Measurements from ENCODE around the gene PPP2R2C. TPM values are rescaled to one million over a fixed set of nuclear protein-coding genes. Genes with fewer than 3 reads are reported as not detected.

Gene PPP2R2C
- total and polyA plus RNA-seq, 9 of the 15 experiments (the other 6 are each of a cell fraction or from before 2014, with no cell fraction given), result 0.04 to 0.06 TPM; not detected in 7

- peak; percentile 86 for TF ChIP-seq HINFP (tag; conservative IDR thresholded peaks at IDR 0.05; ENCODE audit: low read depth)
- TF ChIP-seq, protein P1, sequence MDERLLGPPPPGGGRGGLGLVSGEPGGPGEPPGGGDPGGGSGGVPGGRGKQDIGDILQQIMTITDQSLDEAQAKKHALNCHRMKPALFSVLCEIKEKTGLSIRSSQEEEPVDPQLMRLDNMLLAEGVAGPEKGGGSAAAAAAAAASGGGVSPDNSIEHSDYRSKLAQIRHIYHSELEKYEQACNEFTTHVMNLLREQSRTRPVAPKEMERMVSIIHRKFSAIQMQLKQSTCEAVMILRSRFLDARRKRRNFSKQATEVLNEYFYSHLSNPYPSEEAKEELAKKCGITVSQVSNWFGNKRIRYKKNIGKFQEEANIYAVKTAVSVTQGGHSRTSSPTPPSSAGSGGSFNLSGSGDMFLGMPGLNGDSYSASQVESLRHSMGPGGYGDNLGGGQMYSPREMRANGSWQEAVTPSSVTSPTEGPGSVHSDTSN (CRISPR knock-in tag; IDR thresholded peaks at IDR 0.05; ENCODE audit: low read depth), result no peak
- TF ChIP-seq, protein P1 (tag; conservative IDR thresholded peaks at IDR 0.05; ENCODE audit: low read depth), result peak; percentile 60
- peak in 1 of 2 experiments; percentile 51; a peak in 2 of 3 replicates for TF ChIP-seq CBX3 (IDR thresholded peaks at IDR 0.05; ENCODE audit: borderline replicate concordance in 1 of 2, low read length in 2 of 2)
- TF ChIP-seq EWSR1 (IDR thresholded peaks at IDR 0.05; ENCODE audit: borderline replicate concordance, low read depth, partially characterized antibody), result no peak
Observed at GRCh38 chr4:6331018-6331417, 141.4 kb downstream of the PPP2R2C start (continued).

- no peak for FAIRE-seq
- H3K4me1 ChIP-seq (replicated peaks in 1 of 2; ENCODE audit: control insufficient read depth in 2 of 2, insufficient read depth in 2 of 2, low read length in 2 of 2), result peaks cover 0 to 8% of the 10 kb centered on the region in 2 experiments; a peak in 2 of 5 replicates
- H3K27me3 ChIP-seq (ENCODE audit: control insufficient read depth in 2 of 2, insufficient read depth in 2 of 2, low read length in 2 of 2), result peaks cover 0 to 18% of the 10 kb centered on the region in 2 experiments; a peak in 3 of 5 replicates
- WGBS (ENCODE audit: insufficient coverage, low coverage, missing lambda C conversion rate), result 0% methylated on average over 7 of the region's 7 CpGs
- H3K9me1 ChIP-seq (ENCODE audit: control insufficient read depth, insufficient read depth, low read length), result peaks cover 2% of the 10 kb centered on the region
- H3K36me3 ChIP-seq (ENCODE audit: control insufficient read depth, insufficient read depth, low read length), result no peaks in the 10 kb centered on the region
- H3K9me3 ChIP-seq (replicated peaks; ENCODE audit: control insufficient read depth, insufficient read depth, low read depth, low read length), result no peaks in the 10 kb centered on the region
- in situ Hi-C loops (cut with MboI), result no loop called here
- CTCF ChIA-PET (ENCODE audit: low intra/inter-chr PET ratio), result interaction anchor here (2.5 kb wide), 1 partner anchor 80 kb away, joined by 9 read pairs; no protein-coding TSS in a partner anchor
- POLR2A ChIA-PET, result interaction anchor here (0.7 to 1.6 kb wide), 2 partner anchors 64 to 80 kb away, joined by 3 to 4 read pairs; no protein-coding TSS in a partner anchor
- no peak overlapping the region for H2AFZ ChIP-seq (ENCODE audit: low read depth, low read length)
- peaks cover 10% of the 10 kb centered on the region for H4K20me1 ChIP-seq (replicated peaks; ENCODE audit: control insufficient read depth, insufficient read depth, low read length)
- no peak for DNase-seq (ENCODE audit: extremely low read depth in 1 of 4, low spot score in 3 of 4)
- no peak overlapping the region for H3K9ac ChIP-seq (ENCODE audit: insufficient read depth in 1 of 2, low read depth in 2 of 2, low read length in 2 of 2)
- no peak overlapping the region for H3K4me2 ChIP-seq (ENCODE audit: insufficient read depth, low read length)
- H3K27ac ChIP-seq (ENCODE audit: extremely low read depth, low read depth, low read length), result no peak overlapping the region
- no peaks in the 10 kb centered on the region for H3K79me2 ChIP-seq (ENCODE audit: control insufficient read depth, insufficient read depth, low read length)
- BruUV-seq (replicated peaks), result no TSS peak
- H3K4me3 ChIP-seq, result no peak overlapping the region
- no peak for ATAC-seq
- intact Hi-C loops (cut with micrococcal nuclease), result loop anchor here (5.0 kb wide), 1 partner anchor 217 kb away; no protein-coding TSS in a partner anchor
- no peak for TF ChIP-seq XRCC4 (IDR thresholded peaks at IDR 0.05; ENCODE audit: extremely low read depth, insufficient read depth, insufficient read length)
- TF ChIP-seq PML (IDR thresholded peaks at IDR 0.05; ENCODE audit: low read length), result no peak
- no peak for TF ChIP-seq SOX6 (IDR thresholded peaks at IDR 0.05)
- TF ChIP-seq, protein P1 (CRISPR knock-in tag; IDR thresholded peaks at IDR 0.05; ENCODE audit: low read depth), result no peak
- TF ChIP-seq, protein P1 (tag; conservative IDR thresholded peaks at IDR 0.05; ENCODE audit: low read depth), result no peak
- no peak for TF ChIP-seq TFAP4 (CRISPR knock-in tag; IDR thresholded peaks at IDR 0.05; ENCODE audit: borderline replicate concordance)
- TF ChIP-seq SIN3B (IDR thresholded peaks at IDR 0.05; ENCODE audit: low read depth), result no peak
Observed at GRCh38 chr4:6330384-6330767, 142.0 kb downstream of the PPP2R2C start.
